Measurements from ENCODE around the gene IGFALS. TPM values are rescaled to one million over a fixed set of nuclear protein-coding genes. Genes with fewer than 3 reads are reported as not detected.
A peak's percentile ranks its signal among the peaks of the same experiment; 100 is the strongest.

The IGFALS gene
- total RNA-seq, 4 donors from 2014 or later = 0.42 to 2.4 (median 1.1) TPM

- Histone ChIP-seq H3K27ac (no peak overlapping the region), H3K4me3 (no peak overlapping the region), H3K27me3 (no peaks in the 10 kb centered on the region), H3K9me3 (no peaks in the 10 kb centered on the region), H3K36me3 (peaks cover 57% of the 10 kb centered on the region), H3K4me1 (peaks cover 27% of the 10 kb centered on the region)
- DNase-seq (ENCODE audit: low spot score in 2 of 2) = peak in 1 of 2 donors; percentile 60
- 93% methylated on average over 8 of the region's 44 CpGs for WGBS
- TF ChIP-seq CTCF (IDR thresholded peaks at IDR 0.05) (no peak), POLR2A (IDR thresholded peaks at IDR 0.05) (no peak), EP300 (IDR thresholded peaks at IDR 0.05) (no peak), POLR2AphosphoS5 (IDR thresholded peaks at IDR 0.05) (no peak)
Measured at GRCh38 chr16:1790611-1791255, 2.8 kb downstream of the IGFALS start.

- Histone ChIP-seq H3K4me1 (peaks cover 28% of the 10 kb centered on the region), H3K27me3 (no peaks in the 10 kb centered on the region), H3K36me3 (peaks cover 57% of the 10 kb centered on the region), H3K27ac (no peak overlapping the region), H3K9me3 (no peaks in the 10 kb centered on the region), H3K4me3 (no peak overlapping the region)
- no peak for DNase-seq (ENCODE audit: low spot score in 2 of 2)
- TF ChIP-seq CTCF (IDR thresholded peaks at IDR 0.05) (no peak), POLR2A (IDR thresholded peaks at IDR 0.05) (no peak)
- 91% methylated on average over 13 of the region's 15 CpGs for WGBS
Measured at GRCh38 chr16:1790261-1790610, 3.3 kb downstream of the IGFALS start.

- Histone ChIP-seq H3K9me3 (no peaks in the 10 kb centered on the region), H3K4me1 (peaks cover 34% of the 10 kb centered on the region), H3K27ac (no peak overlapping the region), H3K27me3 (no peaks in the 10 kb centered on the region), H3K36me3 (peaks cover 57% of the 10 kb centered on the region), H3K4me3 (no peak overlapping the region)
- no peak for TF ChIP-seq POLR2AphosphoS5 (IDR thresholded peaks at IDR 0.05)
- TF ChIP-seq EP300 (IDR thresholded peaks at IDR 0.05) = no peak
- no peak for TF ChIP-seq POLR2A (IDR thresholded peaks at IDR 0.05)
- TF ChIP-seq CTCF (IDR thresholded peaks at IDR 0.05) = no peak
- peak in 1 of 2 donors; percentile 66 for DNase-seq (ENCODE audit: low spot score in 2 of 2)
- WGBS = 73% methylated on average over 8 of the region's 25 CpGs
Measured at GRCh38 chr16:1789643-1790045, 3.9 kb downstream of the IGFALS start.

- H3K36me3 ChIP-seq = peaks cover 57% of the 10 kb centered on the region
- TF ChIP-seq POLR2AphosphoS5 (IDR thresholded peaks at IDR 0.05) (no peak), POLR2A (IDR thresholded peaks at IDR 0.05) (no peak), CTCF (IDR thresholded peaks at IDR 0.05) (no peak), EP300 (IDR thresholded peaks at IDR 0.05) (no peak)
- peak in 1 of 2 donors; percentile 51 for DNase-seq (ENCODE audit: low spot score in 2 of 2)
- no peaks in the 10 kb centered on the region for H3K27me3 ChIP-seq
- H3K4me3 ChIP-seq = no peak overlapping the region
- H3K9me3 ChIP-seq = no peaks in the 10 kb centered on the region
- peaks cover 44% of the 10 kb centered on the region for H3K4me1 ChIP-seq
- no peak overlapping the region for H3K27ac ChIP-seq
- 41% methylated on average over 19 of the region's 19 CpGs for WGBS
Measured at GRCh38 chr16:1788708-1789100, 4.8 kb downstream of the IGFALS start.

GRCh38 chr16:1788095-1788707 is 5.3 kb downstream of the IGFALS start:
- Histone ChIP-seq H3K27ac (no peak overlapping the region), H3K36me3 (peaks cover 57% of the 10 kb centered on the region), H3K9me3 (no peaks in the 10 kb centered on the region), H3K27me3 (no peaks in the 10 kb centered on the region), H3K4me3 (no peak overlapping the region), H3K4me1 (peaks cover 49% of the 10 kb centered on the region)
- 80% methylated on average over 20 of the region's 38 CpGs for WGBS
- DNase-seq (ENCODE audit: low spot score in 2 of 2) = peak in 1 of 2 donors; percentile 59
- TF ChIP-seq POLR2AphosphoS5 (IDR thresholded peaks at IDR 0.05) (no peak), POLR2A (IDR thresholded peaks at IDR 0.05) (no peak), CTCF (IDR thresholded peaks at IDR 0.05) (no peak), EP300 (IDR thresholded peaks at IDR 0.05) (no peak)

Measured in suprapubic skin (tissue), 4 donors.